ENCODE measurements around the gene GRHL3.

GRHL3 gene

DNA sequence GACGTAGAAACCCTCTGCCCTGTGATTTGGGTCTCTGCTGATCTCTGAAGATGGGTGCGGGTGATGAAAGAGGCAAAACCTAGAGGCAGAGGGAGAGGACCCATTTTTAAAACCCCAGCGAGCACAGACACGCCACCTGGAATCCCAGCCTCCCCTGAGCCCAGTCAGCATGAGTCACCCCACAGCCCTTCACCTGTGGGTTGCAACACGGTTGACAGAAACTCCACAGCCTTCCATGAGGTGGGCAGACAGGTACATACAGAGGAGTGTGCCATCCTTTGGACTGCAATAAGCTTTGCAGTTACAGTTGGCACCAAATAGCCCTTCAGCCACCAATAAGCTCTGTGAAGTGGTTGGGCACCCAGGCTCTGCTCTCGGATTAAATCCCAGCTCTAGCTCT is 2.1 kb upstream of the GRHL3 start:
- H3K36me3 Mint-ChIP-seq (ENCODE audit: low read depth): no peaks in the 10 kb centered on the region
- H3K4me1 Mint-ChIP-seq: peaks cover 39% of the 10 kb centered on the region
- H3K27ac Mint-ChIP-seq: no peak overlapping the region
- H3K4me3 Mint-ChIP-seq: no peak overlapping the region
- TF ChIP-seq, protein P1, sequence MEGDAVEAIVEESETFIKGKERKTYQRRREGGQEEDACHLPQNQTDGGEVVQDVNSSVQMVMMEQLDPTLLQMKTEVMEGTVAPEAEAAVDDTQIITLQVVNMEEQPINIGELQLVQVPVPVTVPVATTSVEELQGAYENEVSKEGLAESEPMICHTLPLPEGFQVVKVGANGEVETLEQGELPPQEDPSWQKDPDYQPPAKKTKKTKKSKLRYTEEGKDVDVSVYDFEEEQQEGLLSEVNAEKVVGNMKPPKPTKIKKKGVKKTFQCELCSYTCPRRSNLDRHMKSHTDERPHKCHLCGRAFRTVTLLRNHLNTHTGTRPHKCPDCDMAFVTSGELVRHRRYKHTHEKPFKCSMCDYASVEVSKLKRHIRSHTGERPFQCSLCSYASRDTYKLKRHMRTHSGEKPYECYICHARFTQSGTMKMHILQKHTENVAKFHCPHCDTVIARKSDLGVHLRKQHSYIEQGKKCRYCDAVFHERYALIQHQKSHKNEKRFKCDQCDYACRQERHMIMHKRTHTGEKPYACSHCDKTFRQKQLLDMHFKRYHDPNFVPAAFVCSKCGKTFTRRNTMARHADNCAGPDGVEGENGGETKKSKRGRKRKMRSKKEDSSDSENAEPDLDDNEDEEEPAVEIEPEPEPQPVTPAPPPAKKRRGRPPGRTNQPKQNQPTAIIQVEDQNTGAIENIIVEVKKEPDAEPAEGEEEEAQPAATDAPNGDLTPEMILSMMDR (IDR thresholded peaks at IDR 0.05; ENCODE audit: unreplicated experiment in 3 of 3): no peak
- peaks cover 52% of the 10 kb centered on the region for H3K27me3 Mint-ChIP-seq (ENCODE audit: low read depth)
- H3K9me3 Mint-ChIP-seq: no peaks in the 10 kb centered on the region

DNA sequence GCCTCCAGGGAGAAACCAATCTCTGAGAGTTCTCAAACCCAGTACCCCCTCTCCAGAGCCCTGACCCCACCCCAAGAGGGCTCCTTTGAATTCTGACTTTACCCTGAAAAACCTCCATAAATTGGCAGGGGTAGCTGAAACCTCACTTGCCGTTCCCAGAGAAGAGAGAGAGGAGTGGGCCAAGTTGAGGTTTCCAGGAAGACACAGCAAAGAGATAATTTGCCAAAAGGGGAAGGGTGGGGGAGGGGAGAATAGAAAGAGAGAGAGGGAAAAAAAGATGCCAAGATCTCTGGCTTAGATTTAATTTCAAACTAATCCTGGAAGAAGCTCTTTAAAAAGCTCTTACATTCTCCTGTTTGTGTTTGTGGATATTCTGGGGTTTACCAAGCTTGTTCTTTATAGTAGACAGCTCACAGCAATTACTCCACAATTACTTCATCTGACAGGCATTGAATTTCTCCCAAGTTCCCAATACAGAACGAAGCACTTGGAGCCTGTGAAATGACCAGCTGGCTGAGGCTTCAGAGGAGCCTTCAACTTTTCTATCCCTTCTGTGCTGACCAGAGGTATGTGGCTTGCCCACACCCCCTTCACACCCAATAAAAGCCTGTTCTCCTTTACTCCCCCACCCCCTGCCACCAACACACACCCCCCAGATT is 1.1 kb upstream of the GRHL3 start:
- H3K27ac Mint-ChIP-seq: peak overlapping the region in 2 of 3 experiments; percentile 58 to 63
- TF ChIP-seq, protein P1 (IDR thresholded peaks at IDR 0.05; ENCODE audit: unreplicated experiment in 3 of 3): no peak
- peaks cover 62% of the 10 kb centered on the region for H3K27me3 Mint-ChIP-seq (ENCODE audit: low read depth)
- no peaks in the 10 kb centered on the region for H3K36me3 Mint-ChIP-seq (ENCODE audit: low read depth)
- H3K9me3 Mint-ChIP-seq: no peaks in the 10 kb centered on the region
- H3K4me3 Mint-ChIP-seq: peak overlapping the region; percentile 44 to 79 (median 74)
- H3K4me1 Mint-ChIP-seq: peaks cover 44% of the 10 kb centered on the region

DNA sequence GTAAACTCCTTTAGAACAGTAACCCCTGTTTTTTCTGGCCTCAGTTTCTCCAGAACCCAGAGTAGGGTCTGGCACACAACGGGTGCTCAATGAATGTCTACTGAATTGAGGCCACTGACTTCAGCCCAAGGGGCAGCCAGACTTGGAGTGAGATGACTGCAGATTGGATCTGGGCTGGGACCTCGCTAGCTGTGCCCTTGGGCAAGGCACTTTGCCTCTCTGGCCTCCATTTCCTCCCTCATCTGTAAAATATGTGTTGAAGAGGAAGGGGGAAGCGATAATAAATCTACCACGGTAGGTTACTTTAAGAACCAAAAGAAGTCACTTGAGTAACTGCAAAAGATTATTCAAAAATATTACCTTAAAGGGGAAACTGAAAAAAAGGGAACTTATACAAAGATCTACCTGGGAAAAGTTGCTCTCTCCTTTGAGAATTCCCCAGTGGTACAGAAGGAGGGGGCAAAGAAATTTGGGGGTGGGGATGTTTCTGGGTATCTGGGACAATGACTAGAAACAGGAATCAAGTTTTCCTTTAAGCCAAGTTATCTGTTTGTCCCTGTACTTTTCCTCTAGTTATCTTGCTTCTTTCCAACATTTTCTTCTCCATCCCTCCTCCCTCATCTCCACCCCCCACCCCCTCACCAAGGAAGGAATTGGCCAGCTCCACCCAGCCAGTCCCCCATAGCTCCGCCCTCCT is 394 bp upstream of the GRHL3 start:
- Mint-ChIP-seq H3K27me3 (ENCODE audit: low read depth) (peaks cover 69% of the 10 kb centered on the region), H3K36me3 (ENCODE audit: low read depth) (no peaks in the 10 kb centered on the region), H3K4me3 (peak overlapping the region; percentile 69 to 79 (median 77)), H3K4me1 (peaks cover 44% of the 10 kb centered on the region), H3K9me3 (no peaks in the 10 kb centered on the region), H3K27ac (peak overlapping the region in 2 of 3 experiments; percentile 58 to 63)
- TF ChIP-seq, protein P1 (IDR thresholded peaks at IDR 0.05; ENCODE audit: unreplicated experiment in 3 of 3): no peak

DNA sequence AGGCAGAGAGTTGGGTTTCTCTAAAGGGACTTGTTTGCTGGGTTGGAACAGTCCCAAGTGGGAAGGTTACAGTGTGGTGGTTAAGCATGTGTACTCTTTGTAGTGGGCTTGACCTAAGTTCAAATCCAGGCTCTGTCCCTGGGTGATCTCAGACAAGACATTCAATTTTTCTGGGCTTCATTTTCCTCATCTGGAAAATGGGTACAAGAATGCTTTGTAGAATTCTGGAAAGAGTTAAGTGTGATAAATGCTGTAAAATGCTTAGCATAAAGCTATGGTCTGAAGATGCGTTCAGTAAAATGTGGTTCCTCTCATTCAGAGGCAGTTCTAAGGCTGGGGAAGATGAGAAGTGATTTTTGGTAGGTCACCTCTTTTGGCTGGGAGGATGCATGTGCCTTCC is 805 bp downstream of the GRHL3 start:
- TF ChIP-seq, protein P1 (IDR thresholded peaks at IDR 0.05; ENCODE audit: unreplicated experiment in 3 of 3): no peak
- Mint-ChIP-seq H3K27ac (no peak overlapping the region), H3K4me1 (peaks cover 44% of the 10 kb centered on the region), H3K36me3 (ENCODE audit: low read depth) (no peaks in the 10 kb centered on the region), H3K9me3 (no peaks in the 10 kb centered on the region), H3K27me3 (ENCODE audit: low read depth) (peaks cover 79% of the 10 kb centered on the region), H3K4me3 (peak overlapping the region; percentile 68 to 77 (median 69))

DNA sequence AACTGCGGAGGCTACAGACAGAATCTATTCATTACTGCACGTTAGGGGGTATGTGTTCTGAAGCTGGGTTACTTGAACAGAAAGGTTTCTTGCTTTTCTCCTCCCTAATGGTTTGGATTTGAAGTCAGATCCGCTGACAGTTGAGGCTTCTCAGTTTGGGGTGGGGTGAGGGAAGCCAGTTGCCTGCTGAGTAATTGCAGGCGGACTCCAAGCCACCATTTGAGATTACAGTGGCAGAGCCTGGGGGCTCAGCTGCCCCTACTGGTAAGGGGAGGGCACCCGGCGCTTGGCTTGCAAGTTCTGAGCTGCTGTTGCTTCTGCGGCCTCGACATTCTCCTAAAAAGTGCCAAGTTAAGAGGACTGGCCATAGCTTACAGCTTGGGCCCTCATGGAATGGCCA is 2.0 kb downstream of the GRHL3 start:
- TF ChIP-seq, protein P1 (IDR thresholded peaks at IDR 0.05; ENCODE audit: unreplicated experiment in 3 of 3): no peak
- Mint-ChIP-seq H3K27ac (no peak overlapping the region), H3K27me3 (ENCODE audit: low read depth) (peaks cover 80% of the 10 kb centered on the region)

More for the DNA sequence above, 2.0 kb downstream of the GRHL3 start:
- Mint-ChIP-seq H3K4me3 (peak overlapping the region; percentile 31 to 58 (median 32)), H3K4me1 (peaks cover 44% of the 10 kb centered on the region), H3K9me3 (no peaks in the 10 kb centered on the region), H3K36me3 (ENCODE audit: low read depth) (no peaks in the 10 kb centered on the region)
